Measurements from ENCODE around the gene MSI2. TPM values are rescaled to one million over a fixed set of nuclear protein-coding genes. Genes with fewer than 3 reads are reported as not detected.

Gene MSI2
- total RNA-seq, 1 experiment from 2014 or later, result 174 TPM

- intact Hi-C loops (cut with micrococcal nuclease; ENCODE audit: unreplicated experiment), result no loop called here
- Mint-ChIP-seq H3K27me3 (ENCODE audit: insufficient read depth, unreplicated experiment) (no peaks in the 10 kb centered on the region), H3K36me3 (ENCODE audit: insufficient read depth, unreplicated experiment) (peaks cover 46% of the 10 kb centered on the region), H3K4me3 (ENCODE audit: unreplicated experiment) (no peak overlapping the region), H3K27ac (ENCODE audit: unreplicated experiment) (no peak overlapping the region), H3K4me1 (ENCODE audit: low read depth, unreplicated experiment) (no peaks in the 10 kb centered on the region), H3K9me3 (ENCODE audit: unreplicated experiment) (no peaks in the 10 kb centered on the region)
- TF ChIP-seq CTCF (IDR thresholded peaks at IDR 0.05; ENCODE audit: insufficient read depth in 1 of 2, low read depth in 1 of 2, low read length in 1 of 2, severe bottlenecking in 1 of 2, unreplicated experiment in 1 of 2), result no peak
- CTCF ChIA-PET, result no interaction called here
- H3K9me3 ChIP-seq, result no peaks in the 10 kb centered on the region
- no peaks in the 10 kb centered on the region for H3K4me1 ChIP-seq
- no peak overlapping the region for H3K4me3 ChIP-seq (ENCODE audit: low read depth, low read length)
- no peaks in the 10 kb centered on the region for H3K27me3 ChIP-seq (replicated peaks; ENCODE audit: control insufficient read depth, insufficient read depth, low read length)
- POLR2A ChIA-PET, result no interaction called here
- peaks cover 1% of the 10 kb centered on the region for H3K36me3 ChIP-seq (ENCODE audit: control insufficient read depth, insufficient read depth, low read length)
- no TSS peak for BruUV-seq (replicated peaks)
- no peak for DNase-seq
These were observed 380.0 kb downstream of the MSI2 start for GRCh38 chr17:57636274-57636673.

- no peaks in the 10 kb centered on the region for H3K9me3 ChIP-seq
- H3K4me3 Mint-ChIP-seq (ENCODE audit: unreplicated experiment), result no peak overlapping the region
- H3K9me3 Mint-ChIP-seq (ENCODE audit: unreplicated experiment), result no peaks in the 10 kb centered on the region
- CTCF ChIA-PET, result no interaction called here
- H3K36me3 ChIP-seq (ENCODE audit: control insufficient read depth, insufficient read depth, low read length), result peaks cover 1% of the 10 kb centered on the region
- no peak for TF ChIP-seq CTCF (IDR thresholded peaks at IDR 0.05; ENCODE audit: insufficient read depth in 1 of 2, low read depth in 1 of 2, low read length in 1 of 2, severe bottlenecking in 1 of 2, unreplicated experiment in 1 of 2)
- no peaks in the 10 kb centered on the region for H3K4me1 Mint-ChIP-seq (ENCODE audit: low read depth, unreplicated experiment)
- BruUV-seq (replicated peaks), result no TSS peak
- no peaks in the 10 kb centered on the region for H3K27me3 Mint-ChIP-seq (ENCODE audit: insufficient read depth, unreplicated experiment)
- intact Hi-C loops (cut with micrococcal nuclease; ENCODE audit: unreplicated experiment), result no loop called here
- POLR2A ChIA-PET, result no interaction called here
- H3K27ac Mint-ChIP-seq (ENCODE audit: unreplicated experiment), result no peak overlapping the region
- no peak overlapping the region for H3K4me3 ChIP-seq (ENCODE audit: low read depth, low read length)
- no peaks in the 10 kb centered on the region for H3K27me3 ChIP-seq (replicated peaks; ENCODE audit: control insufficient read depth, insufficient read depth, low read length)
- H3K36me3 Mint-ChIP-seq (ENCODE audit: insufficient read depth, unreplicated experiment), result peaks cover 38% of the 10 kb centered on the region
- no peak for DNase-seq
- H3K4me1 ChIP-seq, result no peaks in the 10 kb centered on the region
These were observed 380.8 kb downstream of the MSI2 start for GRCh38 chr17:57636985-57637665.

DNA sequence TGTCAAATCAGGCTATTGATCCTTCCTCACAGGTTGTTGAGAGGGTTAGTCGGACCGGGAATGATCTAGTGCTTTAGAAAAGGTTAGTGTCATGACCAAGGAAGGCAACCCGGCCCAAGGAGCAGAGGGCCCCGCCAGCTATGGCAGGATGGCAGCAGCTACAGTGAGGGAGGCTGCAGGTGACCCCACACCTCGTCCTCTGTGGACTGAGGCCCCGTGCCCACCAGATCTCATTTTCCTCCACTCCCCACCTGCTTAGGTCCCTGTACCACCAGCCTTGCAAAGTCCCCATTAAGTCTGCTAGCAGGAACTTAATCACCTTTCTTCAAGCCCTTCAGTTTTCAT, 381.3 kb downstream of the MSI2 start:
- Histone ChIP-seq H3K4me1 (no peaks in the 10 kb centered on the region), H3K36me3 (ENCODE audit: control insufficient read depth, insufficient read depth, low read length) (peaks cover 1% of the 10 kb centered on the region), H3K27me3 (replicated peaks; ENCODE audit: control insufficient read depth, insufficient read depth, low read length) (no peaks in the 10 kb centered on the region), H3K4me3 (ENCODE audit: low read depth, low read length) (no peak overlapping the region), H3K9me3 (no peaks in the 10 kb centered on the region)
- no TSS peak for BruUV-seq (replicated peaks)
- Mint-ChIP-seq H3K27me3 (ENCODE audit: insufficient read depth, unreplicated experiment) (no peaks in the 10 kb centered on the region), H3K36me3 (ENCODE audit: insufficient read depth, unreplicated experiment) (peaks cover 33% of the 10 kb centered on the region), H3K4me1 (ENCODE audit: low read depth, unreplicated experiment) (no peaks in the 10 kb centered on the region), H3K9me3 (ENCODE audit: unreplicated experiment) (no peaks in the 10 kb centered on the region), H3K4me3 (ENCODE audit: unreplicated experiment) (no peak overlapping the region), H3K27ac (ENCODE audit: unreplicated experiment) (no peak overlapping the region)
- intact Hi-C loops (cut with micrococcal nuclease; ENCODE audit: unreplicated experiment), result no loop called here
- TF ChIP-seq CTCF (IDR thresholded peaks at IDR 0.05; ENCODE audit: insufficient read depth in 1 of 2, low read depth in 1 of 2, low read length in 1 of 2, severe bottlenecking in 1 of 2, unreplicated experiment in 1 of 2), result no peak
- no peak for DNase-seq
- CTCF ChIA-PET, result no interaction called here
- POLR2A ChIA-PET, result no interaction called here
